T1000 (cell line): ENCODE results near the gene AQP3.
"Not testable (repeated sequence)": the region's sequence is repeated elsewhere in the genome, so short reads cannot be mapped to it uniquely, and the experiment has no call there.

Source experiments
- DNase-seq: peaks from one replicate; lab custom pipeline; 2025; ENCODE audit warnings: mixed read lengths; lab: John Stamatoyannopoulos, UW

The AQP3 gene

GRCh38 chr9:33408087-33408486, 39.3 kb downstream of the AQP3 start:
- no peak for DNase-seq

GRCh38 chr9:33407061-33407460, 40.3 kb downstream of the AQP3 start:
- DNase-seq = no peak

GRCh38 chr9:33404788-33405362, 42.5 kb downstream of the AQP3 start:
- no peak for DNase-seq

- no peak for DNase-seq
Observed at GRCh38 chr9:33403941-33404787, 43.2 kb downstream of the AQP3 start.

- not testable (repeated sequence) for DNase-seq
Observed at GRCh38 chr9:33402371-33402770, 45.0 kb downstream of the AQP3 start, which contains the start of gene AQP7. AQP7 (minus strand) TSS chr9:33402568; CDS start chr9:33401262, 1,306 bp downstream.

GRCh38 chr9:33401809-33402208, 45.6 kb downstream of the AQP3 start:
- DNase-seq = not testable (repeated sequence)

GRCh38 chr9:33399047-33399446, 48.3 kb downstream of the AQP3 start:
- not testable (repeated sequence) for DNase-seq

GRCh38 chr9:33397801-33398200, 49.6 kb downstream of the AQP3 start:
- DNase-seq = not testable (repeated sequence)

GRCh38 chr9:33395159-33395879, 52.1 kb downstream of the AQP3 start:
- not testable (repeated sequence) for DNase-seq

- DNase-seq = not testable (repeated sequence)
Observed at GRCh38 chr9:33393986-33394385, 53.4 kb downstream of the AQP3 start.

- DNase-seq = no peak
Observed at GRCh38 chr9:33393581-33393980, 53.8 kb downstream of the AQP3 start.

GRCh38 chr9:33392591-33393021, 54.8 kb downstream of the AQP3 start:
- not testable (repeated sequence) for DNase-seq
